Retinal pigment epithelial cell (primary cell): ENCODE results near the gene PGAP3.

ENCODE experiments used
- DNase-seq: peaks from one replicate; pipeline ENCODE4 v3.0.0-alpha.2; 2010; ENCODE audit warnings: low read depth
- H3K4me3 ChIP-seq: 2 replicates; pipeline ENCODE4 v1.5.1; 2011; ENCODE audit warnings: mild to moderate bottlenecking, low read length, control low read depth, moderate library complexity
- CTCF ChIP-seq: conservative IDR thresholded peaks from 2 replicates; pipeline ENCODE4 v1.5.1; 2011; ENCODE audit warnings: low read depth, low read length, control low read depth, inconsistent platforms

The PGAP3 gene

DNA sequence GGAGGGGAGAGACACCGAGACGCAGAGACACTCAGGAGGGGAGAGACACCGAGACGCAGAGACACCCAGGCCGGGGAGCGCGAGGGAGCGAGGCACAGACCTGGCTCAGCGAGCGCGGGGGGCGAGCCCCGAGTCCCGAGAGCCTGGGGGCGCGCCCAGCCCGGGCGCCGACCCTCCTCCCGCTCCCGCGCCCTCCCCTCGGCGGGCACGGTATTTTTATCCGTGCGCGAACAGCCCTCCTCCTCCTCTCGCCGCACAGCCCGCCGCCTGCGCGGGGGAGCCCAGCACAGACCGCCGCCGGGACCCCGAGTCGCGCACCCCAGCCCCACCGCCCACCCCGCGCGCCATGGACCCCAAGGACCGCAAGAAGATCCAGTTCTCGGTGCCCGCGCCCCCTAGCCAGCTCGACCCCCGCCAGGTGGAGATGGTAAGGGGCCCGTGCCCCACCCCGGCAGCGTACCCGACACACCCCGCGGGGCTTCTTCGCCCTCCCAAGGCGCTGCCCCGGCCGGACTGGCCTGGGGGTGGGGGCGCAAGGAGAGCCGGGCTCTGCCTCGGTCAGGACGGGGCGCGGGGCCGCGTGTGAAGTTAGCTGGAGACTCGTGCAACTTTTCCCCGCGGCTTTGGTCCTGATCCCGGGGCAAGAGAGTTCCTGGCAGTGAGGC lies 60.7 kb downstream of the PGAP3 start:
- peak overlapping the region; percentile 26 for H3K4me3 ChIP-seq
- TF ChIP-seq CTCF = no peak

GRCh38 chr17:39626171-39627046 lies 61.4 kb downstream of the PGAP3 start, which contains the start of gene PPP1R1B:
Gene PPP1R1B (plus strand): TSS chr17:39626952. CDS start chr17:39627393, 441 bp downstream.
- DNase-seq = no peak
- TF ChIP-seq CTCF = no peak
- peak within 1 kb of the TSS; percentile 26 for H3K4me3 ChIP-seq

More for the DNA sequence above, 60.7 kb downstream of the PGAP3 start:
- DNase-seq = no peak

- no peak for TF ChIP-seq CTCF
- no peak overlapping the region for H3K4me3 ChIP-seq
- DNase-seq = no peak
These were observed 62.6 kb downstream of the PGAP3 start for GRCh38 chr17:39625198-39625785.

DNA sequence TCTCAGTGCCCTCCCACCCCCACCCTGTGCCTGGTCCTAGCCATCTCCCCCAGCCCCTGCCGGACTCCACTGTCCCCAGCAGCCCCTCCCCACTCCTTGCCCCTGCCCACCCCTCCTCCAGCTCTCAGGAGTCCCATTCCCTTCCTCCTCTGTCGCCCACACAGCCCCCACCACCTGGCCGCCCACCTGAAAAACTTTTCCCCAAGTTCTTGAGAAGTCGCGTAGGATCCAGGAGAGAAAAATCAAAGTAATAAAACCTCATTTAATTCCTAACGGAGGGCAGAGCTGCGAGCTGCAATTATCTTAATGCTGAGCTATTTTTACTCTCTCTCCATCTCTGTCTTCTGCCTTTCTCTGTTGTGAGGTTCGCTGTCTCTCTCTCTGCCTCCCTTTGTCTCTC lies 63.5 kb downstream of the PGAP3 start:
- DNase-seq = no peak
- TF ChIP-seq CTCF = no peak
- H3K4me3 ChIP-seq = no peak overlapping the region

DNA sequence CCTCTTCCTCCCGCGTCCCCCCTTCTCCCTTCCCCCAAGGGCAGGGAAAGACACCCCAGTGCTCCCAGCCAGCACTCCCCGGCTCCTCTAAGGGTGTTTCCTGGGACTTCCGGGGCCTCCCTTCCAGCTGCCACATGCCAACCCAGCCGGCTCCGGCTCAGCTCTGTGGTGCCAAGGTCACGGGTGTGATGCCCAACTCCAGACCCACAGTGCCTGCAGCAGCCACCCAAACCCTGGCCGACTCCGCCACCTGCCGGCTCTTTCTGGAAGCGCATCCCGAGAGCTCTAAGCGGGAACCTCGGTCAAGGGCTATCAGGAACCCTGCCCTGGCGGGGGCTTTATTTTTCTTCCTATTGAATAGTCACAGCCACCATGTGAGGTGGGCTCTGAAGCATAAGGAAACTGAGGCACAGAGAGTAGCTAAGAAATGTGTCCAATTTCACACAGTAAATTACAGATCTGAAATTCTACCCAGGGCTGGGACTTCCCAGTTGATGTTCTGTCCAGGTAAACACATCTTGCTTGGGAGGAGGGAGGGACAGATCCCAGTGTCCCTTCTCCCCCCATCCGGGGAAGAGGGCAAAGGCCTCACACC lies 64.4 kb downstream of the PGAP3 start:
- DNase-seq = no peak
- H3K4me3 ChIP-seq = no peak overlapping the region
- peak; percentile 95 for TF ChIP-seq CTCF

DNA sequence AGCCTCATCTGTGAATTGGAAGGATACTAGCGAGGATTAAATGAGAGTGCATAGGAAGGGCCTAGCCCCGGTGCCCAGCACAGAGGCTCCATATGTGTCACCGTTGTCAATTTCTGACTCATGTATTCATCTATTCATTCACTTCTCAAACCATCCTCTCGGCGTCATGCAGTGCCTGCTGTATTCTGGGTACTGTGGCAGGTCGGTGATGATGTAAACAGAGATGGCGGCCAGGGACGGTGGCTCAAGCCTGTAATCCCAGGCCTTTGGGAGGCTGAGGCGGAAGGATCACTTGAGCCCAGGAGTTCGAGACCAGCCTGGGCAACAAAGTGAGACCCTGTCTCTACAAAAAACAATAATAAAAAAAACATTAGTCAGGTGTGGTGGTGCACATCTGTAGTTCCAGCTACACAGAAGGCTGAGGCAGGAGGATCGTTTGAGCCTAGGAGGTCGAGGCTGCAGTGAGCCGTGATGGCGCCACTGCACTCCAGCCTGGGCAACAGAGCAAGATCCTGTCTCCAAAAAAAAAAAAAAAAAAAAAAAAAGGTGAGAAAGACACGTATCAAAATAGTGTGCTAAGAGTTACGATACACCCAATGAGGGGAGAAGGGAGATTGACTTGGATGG lies 65.4 kb downstream of the PGAP3 start:
- TF ChIP-seq CTCF = no peak
- H3K4me3 ChIP-seq = no peak overlapping the region
- DNase-seq = no peak
